ENCODE results near the gene ABHD11.
A peak's percentile ranks its signal among the peaks of the same experiment; 100 is the strongest.

ABHD11 gene

GRCh38 chr7:73740771-73741170 is 2.2 kb upstream of the ABHD11 start:
- peaks cover 40% of the 10 kb centered on the region for H3K27me3 ChIP-seq
- H3K4me1 ChIP-seq (ENCODE audit: control insufficient read depth in 1 of 2, insufficient read depth in 1 of 2, low read depth in 1 of 2, low read length in 1 of 2) = peaks cover 16 to 20% of the 10 kb centered on the region in 2 experiments
- H3K36me3 ChIP-seq = peaks cover 18% of the 10 kb centered on the region
- no peaks in the 10 kb centered on the region for H3K9me3 ChIP-seq
- H3K27ac ChIP-seq = no peak overlapping the region
- TF ChIP-seq CTCF (IDR thresholded peaks at IDR 0.05) = no peak
- H3K4me3 ChIP-seq (ENCODE audit: low read depth in 1 of 2, low read length in 1 of 2) = no peak overlapping the region

GRCh38 chr7:73740212-73740611 is 1.6 kb upstream of the ABHD11 start:
- peaks cover 40% of the 10 kb centered on the region for H3K27me3 ChIP-seq
- H3K36me3 ChIP-seq = peaks cover 21% of the 10 kb centered on the region
- H3K4me1 ChIP-seq (ENCODE audit: control insufficient read depth in 1 of 2, insufficient read depth in 1 of 2, low read depth in 1 of 2, low read length in 1 of 2) = peaks cover 20 to 24% of the 10 kb centered on the region in 2 experiments
- TF ChIP-seq CTCF (IDR thresholded peaks at IDR 0.05) = no peak
- H3K4me3 ChIP-seq (ENCODE audit: low read depth in 1 of 2, low read length in 1 of 2) = no peak overlapping the region
- no peak overlapping the region for H3K27ac ChIP-seq
- no peaks in the 10 kb centered on the region for H3K9me3 ChIP-seq

GRCh38 chr7:73739387-73739767 is 775 bp upstream of the ABHD11 start:
- Histone ChIP-seq H3K9me3 (no peaks in the 10 kb centered on the region), H3K4me1 (ENCODE audit: control insufficient read depth in 1 of 2, insufficient read depth in 1 of 2, low read depth in 1 of 2, low read length in 1 of 2) (peaks cover 29 to 33% of the 10 kb centered on the region in 2 experiments), H3K27me3 (peaks cover 40% of the 10 kb centered on the region), H3K27ac (peak overlapping the region; percentile 86), H3K4me3 (ENCODE audit: low read depth in 1 of 2, low read length in 1 of 2) (peak overlapping the region; percentile 92 to 99), H3K36me3 (peaks cover 21% of the 10 kb centered on the region)
- TF ChIP-seq CTCF (IDR thresholded peaks at IDR 0.05) = no peak

GRCh38 chr7:73738220-73738611 is 386 bp downstream of the ABHD11 start:
- no peaks in the 10 kb centered on the region for H3K9me3 ChIP-seq
- peaks cover 29 to 33% of the 10 kb centered on the region in 2 experiments for H3K4me1 ChIP-seq (ENCODE audit: control insufficient read depth in 1 of 2, insufficient read depth in 1 of 2, low read depth in 1 of 2, low read length in 1 of 2)
- H3K36me3 ChIP-seq = peaks cover 21% of the 10 kb centered on the region
- H3K4me3 ChIP-seq (ENCODE audit: low read depth in 1 of 2, low read length in 1 of 2) = peak overlapping the region; percentile 92 to 99
- no peak for TF ChIP-seq CTCF (IDR thresholded peaks at IDR 0.05)
- peaks cover 35% of the 10 kb centered on the region for H3K27me3 ChIP-seq
- peak overlapping the region; percentile 86 for H3K27ac ChIP-seq

GRCh38 chr7:73737491-73738219 is 947 bp downstream of the ABHD11 start:
- H3K9me3 ChIP-seq = no peaks in the 10 kb centered on the region
- no peak for TF ChIP-seq CTCF (IDR thresholded peaks at IDR 0.05)
- H3K4me3 ChIP-seq (ENCODE audit: low read depth in 1 of 2, low read length in 1 of 2) = peak overlapping the region; percentile 92 to 99
- peaks cover 29 to 33% of the 10 kb centered on the region in 2 experiments for H3K4me1 ChIP-seq (ENCODE audit: control insufficient read depth in 1 of 2, insufficient read depth in 1 of 2, low read depth in 1 of 2, low read length in 1 of 2)
- peaks cover 29% of the 10 kb centered on the region for H3K27me3 ChIP-seq
- H3K36me3 ChIP-seq = peaks cover 21% of the 10 kb centered on the region
- peak overlapping the region; percentile 86 for H3K27ac ChIP-seq

Measured in neutrophil (primary cell).